Stimulated activated CD8-positive, alpha-beta memory T cell treated with anti-CD3 and anti-CD28 coated beads, Interleukin-7, amount 100 ng/mL, for 4 hours (primary cell): ENCODE results near the gene CAV1.
"Not testable (repeated sequence)": the region's sequence is repeated elsewhere in the genome, so short reads cannot be mapped to it uniquely, and the experiment has no call there.

ENCODE experiments used
- DNase-seq, 2 donors: peaks; one replicate each; pipeline ENCODE4 v3.0.0-alpha.2; 2020; ENCODE audit warnings: low read depth in 2 of 2

CAV1 gene

GRCh38 chr7:116524609-116525297 lies at the start of gene CAV1:
CAV1 (plus strand) TSS chr7:116525036; CDS start chr7:116525063, 27 bp downstream.
- DNase-seq: no peak

- DNase-seq: no peak
These were observed 47.2 kb upstream of the CAV1 start for GRCh38 chr7:116477625-116478024.

GRCh38 chr7:116478834-116479233 lies 46.0 kb upstream of the CAV1 start:
- no peak for DNase-seq

- DNase-seq: no peak
These were observed 41.4 kb upstream of the CAV1 start for GRCh38 chr7:116483271-116483942.

DNA sequence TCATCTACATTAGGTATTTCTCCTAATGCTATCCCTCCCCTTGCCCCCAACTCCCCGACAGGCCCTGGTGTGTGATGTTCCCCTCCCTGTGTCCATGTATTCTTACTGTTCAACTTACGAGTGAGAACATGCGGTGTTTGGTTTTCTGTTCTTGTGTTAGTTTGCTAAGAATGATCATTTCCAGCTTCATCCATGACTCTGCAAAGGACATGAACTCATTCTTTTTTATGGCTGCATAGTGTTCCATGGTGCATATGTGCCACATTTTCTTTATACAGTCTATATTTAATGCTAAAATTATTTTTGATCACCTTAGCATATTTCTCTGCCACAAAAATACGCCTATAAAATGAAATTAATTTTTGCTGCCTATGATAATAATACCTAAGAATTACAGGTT lies 40.4 kb upstream of the CAV1 start:
- DNase-seq: not testable (repeated sequence)

GRCh38 chr7:116487907-116488521 lies 36.8 kb upstream of the CAV1 start:
- DNase-seq: no peak

GRCh38 chr7:116490351-116490750 lies 34.5 kb upstream of the CAV1 start:
- DNase-seq: no peak

DNA sequence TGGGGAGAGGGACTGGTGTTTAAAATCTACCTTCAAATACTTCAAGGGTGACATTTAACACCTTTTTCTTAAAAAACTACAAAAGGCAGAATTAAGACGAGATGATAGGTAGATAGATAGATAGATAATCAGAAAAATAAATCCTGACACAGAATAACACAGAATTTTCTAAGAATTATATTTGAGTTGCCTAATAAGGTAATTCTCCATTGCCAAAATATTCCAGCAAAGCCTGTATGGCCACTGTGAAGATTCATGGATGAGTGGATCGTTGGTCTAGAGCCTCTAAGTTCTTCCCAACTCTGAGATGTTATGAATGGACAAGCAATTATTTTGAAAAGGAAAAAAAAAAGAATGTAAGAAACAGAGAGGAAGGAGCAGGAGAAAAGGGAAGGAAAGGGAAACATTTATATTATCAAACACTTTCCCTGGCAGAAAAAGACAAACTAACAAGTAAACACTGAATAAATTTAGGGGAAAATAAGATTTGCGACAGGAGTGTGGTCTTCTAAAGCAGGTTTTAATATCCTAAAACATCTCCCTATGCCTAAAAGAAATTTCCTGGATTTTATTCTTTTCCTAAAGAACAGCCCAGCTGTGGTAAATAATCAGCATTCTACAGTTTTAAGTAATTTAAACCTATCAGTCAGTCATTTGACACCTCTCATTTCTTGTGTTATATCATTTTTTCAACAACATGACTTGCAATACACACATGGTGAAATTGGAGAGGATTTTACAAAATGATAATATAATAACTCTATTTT lies 32.8 kb upstream of the CAV1 start:
- no peak for DNase-seq

DNA sequence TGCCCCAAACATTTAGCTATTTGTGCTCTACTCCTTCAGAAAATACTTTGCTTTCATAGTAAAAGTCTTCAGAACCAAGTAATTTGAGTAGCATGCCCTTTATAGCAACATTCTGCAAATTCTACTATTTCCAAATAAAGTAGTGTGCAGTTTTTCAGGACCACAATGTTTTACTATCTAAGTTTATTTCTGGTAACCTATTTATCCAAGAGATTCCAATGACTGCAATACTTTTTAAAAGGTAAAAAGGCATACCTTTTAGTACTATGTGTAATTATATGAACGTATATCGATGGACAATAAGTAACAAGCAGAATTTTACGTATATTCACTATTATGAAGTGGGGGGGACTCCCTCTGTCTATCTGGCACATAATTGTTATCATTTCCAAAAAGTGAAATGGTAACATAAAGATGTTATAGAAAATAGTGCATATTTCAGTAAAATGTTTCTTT lies 32.2 kb upstream of the CAV1 start:
- DNase-seq: no peak

- no peak for DNase-seq
These were observed 31.4 kb upstream of the CAV1 start for GRCh38 chr7:116493449-116493848.

- no peak for DNase-seq
These were observed 30.4 kb upstream of the CAV1 start for GRCh38 chr7:116494472-116494871.

- DNase-seq: no peak
These were observed 29.1 kb upstream of the CAV1 start for GRCh38 chr7:116495736-116496135.

- DNase-seq: no peak
These were observed 28.2 kb upstream of the CAV1 start for GRCh38 chr7:116496653-116497052.

DNA sequence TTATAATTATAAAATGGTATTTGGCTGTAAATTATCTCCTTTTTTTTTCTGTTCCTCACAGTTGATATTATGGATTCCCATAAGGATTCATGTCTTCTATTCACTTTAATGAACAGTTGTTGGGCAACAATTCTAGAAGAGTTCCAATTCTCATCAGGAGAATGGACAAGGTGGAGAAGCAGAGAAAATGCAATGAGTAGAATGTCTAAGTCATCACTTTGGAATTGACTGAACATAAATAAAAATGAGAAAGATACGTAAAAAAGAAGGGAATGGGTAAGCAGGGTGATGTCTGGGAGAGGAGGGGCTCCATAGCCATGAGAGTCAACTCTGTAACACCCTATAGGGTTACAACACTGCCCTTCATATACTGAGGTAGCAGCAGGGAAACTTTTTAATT lies 27.1 kb upstream of the CAV1 start:
- no peak for DNase-seq

DNA sequence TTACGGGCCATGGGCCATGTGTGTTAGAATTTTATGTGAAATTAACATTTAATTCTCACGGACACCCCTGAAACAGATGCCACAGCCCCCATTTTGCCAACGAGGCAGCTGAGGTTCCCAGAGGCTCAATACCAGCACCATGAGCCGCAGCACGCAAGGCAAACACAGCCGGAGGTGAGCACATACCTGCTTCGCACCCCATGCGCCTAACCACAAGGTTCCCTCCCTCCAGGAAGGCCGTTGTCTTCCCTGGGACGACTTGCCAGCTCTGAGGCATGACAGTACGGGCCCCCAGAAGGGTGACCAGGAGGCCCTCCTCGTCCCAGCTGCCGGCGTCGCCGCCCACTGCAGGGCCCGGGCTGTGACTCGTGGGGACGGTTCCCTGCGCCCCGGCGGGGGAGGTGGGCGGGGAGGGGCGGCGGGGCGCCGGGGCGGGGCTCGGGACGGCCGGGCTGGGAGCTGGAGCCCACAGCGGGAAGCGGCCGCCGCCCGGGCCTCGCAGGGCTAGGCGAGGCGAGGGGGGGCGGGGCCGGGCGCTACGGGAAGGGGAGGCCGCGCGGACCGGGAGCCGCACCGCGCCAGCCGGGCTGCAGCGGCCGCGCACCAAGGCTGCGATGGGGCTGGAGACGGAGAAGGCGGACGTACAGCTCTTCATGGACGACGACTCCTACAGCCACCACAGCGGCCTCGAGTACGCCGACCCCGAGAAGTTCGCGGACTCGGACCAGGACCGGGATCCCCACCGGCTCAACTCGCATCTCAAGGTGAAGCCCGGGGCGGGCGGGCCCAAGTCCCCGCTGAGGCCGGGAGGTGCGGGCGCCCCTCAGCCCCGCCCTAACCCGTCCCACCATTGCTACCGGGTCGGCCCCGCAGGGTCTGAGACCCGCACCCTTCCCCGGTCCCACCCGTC lies 25.4 kb upstream of the CAV1 start, which contains the start of gene CAV2:
Gene CAV2 (plus strand): TSS at position 571 of the 910 bp plus-strand sequence. CDS start 44 bp downstream, at position 615.
- no peak for DNase-seq

GRCh38 chr7:116500078-116500853 lies 24.6 kb upstream of the CAV1 start:
- peak in 1 of 2 donors; percentile 30 for DNase-seq

DNA sequence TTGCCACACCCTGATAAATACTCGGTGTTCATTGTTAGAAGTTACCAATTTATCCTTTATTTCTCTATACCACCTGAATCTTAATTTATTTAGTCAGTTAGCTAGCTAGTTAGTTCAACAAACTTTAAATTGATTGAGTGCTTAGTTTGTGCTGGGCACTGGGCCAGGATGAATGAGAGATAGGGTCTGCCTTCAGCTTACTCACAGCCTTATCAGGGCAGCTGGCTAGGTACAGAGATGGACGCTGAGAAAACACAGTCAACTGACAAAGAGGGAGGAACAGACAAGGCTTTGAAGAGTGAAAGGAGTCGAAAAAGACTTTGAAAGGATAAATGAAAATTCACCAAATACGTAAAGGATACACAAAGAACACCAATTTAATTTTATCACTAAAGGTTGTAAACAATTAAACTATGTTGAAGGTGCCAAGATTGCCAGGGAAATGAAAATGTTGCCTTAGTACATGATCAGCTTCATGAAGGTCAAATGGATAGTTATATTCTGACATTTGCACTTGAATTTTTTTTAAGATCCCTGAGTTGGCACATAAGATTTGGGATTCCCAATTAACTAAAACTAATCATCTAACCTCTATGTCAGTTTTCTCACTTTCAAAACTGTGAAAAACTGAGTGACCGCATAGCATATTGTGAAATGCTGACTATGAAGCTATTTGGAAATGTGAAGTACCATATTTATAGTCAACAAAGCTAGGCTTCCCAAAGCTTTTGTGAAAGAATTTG lies 23.2 kb upstream of the CAV1 start:
- DNase-seq: no peak

DNA sequence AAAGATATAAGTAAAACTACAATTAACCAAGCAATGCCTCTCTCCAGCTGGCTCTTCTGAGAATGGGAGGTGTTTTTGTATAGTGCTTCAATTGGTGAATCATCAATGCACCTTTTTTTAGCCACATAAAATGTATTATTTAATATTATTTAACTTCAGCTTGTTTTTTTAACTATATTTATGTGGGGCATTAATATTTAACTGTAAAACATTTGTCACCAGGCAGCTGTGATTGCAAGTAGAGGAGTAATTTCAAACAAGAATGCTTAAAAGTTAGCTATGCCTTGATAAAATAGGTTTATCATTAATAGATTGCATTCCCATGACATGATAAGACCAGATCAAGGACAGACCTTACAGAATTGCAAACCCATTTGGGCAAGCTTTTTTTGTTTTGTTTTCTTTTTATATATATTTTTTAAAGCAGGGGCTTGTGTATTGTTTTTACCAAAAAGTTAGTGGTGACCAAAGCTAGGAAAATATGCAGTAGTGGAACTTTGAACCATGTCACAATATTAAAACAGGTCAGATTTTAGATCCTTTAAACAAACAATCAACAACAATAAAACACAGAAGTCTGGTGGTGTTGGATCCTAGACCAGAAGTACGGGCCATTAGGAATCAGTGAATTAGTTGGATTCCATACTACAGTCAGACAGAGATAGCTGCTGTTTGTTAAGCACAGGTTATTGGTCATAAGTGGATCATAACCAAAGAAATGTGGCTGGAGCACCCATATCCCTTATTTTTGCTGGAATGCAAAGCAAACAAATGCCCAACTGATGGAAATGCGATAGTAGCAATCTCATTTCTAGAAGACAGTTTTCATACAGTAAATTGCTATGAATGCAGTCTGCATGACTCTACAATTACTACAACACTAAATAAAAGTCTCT lies 22.4 kb upstream of the CAV1 start:
- no peak for DNase-seq
